ENCODE results near the gene MARCHF9.

DNA sequence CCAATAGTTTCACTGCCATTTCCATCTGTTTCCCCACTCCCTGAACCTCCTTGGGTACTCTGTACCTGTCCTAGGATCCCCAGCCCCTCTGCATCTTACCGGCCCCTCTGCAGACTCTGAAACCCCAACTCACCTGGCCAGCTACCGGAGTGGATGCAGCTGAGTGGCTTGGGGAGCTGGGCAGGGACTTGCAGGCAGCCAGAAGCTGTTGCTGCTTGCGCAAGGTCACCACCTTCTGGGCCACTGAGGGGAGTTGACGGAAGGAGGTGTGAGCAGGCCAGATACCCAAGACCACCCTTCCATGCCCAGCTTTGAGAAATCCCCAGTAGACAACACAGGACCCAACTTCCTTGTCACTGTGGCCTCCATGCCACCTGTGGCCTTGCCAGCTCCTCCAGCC lies 22.6 kb upstream of the MARCHF9 start:
- no peak for TF ChIP-seq EZH2 (IDR thresholded peaks at IDR 0.05; ENCODE audit: borderline replicate concordance, low read depth, low read length, poor library complexity, severe bottlenecking)
- TF ChIP-seq CTCF (conservative IDR thresholded peaks at IDR 0.05; ENCODE audit: low read depth, low read length) = no peak

All from A673 (cell line).